Esophagus muscularis mucosa (tissue), 4 donors: ENCODE measurements around the gene BRSK2. TPM values are rescaled to one million over a fixed set of nuclear protein-coding genes. Genes with fewer than 3 reads are reported as not detected.
A peak's percentile ranks its signal among the peaks of the same experiment; 100 is the strongest.

ENCODE experiments used
- DNase-seq: peaks from one replicate; pipeline ENCODE4 v3.0.0-alpha.2; 2017; ENCODE audit errors: extremely low spot score
- H3K27ac ChIP-seq, 4 donors: fragments of 200-600 bp; sonication (generic); replicated peaks in 1 of 4; 1 replicate in 3 of 4; 2 replicates in 1 of 4; pipeline ENCODE4 v1.5.1; 2016 to 2019; ENCODE audit warnings: mild to moderate bottlenecking in 1 of 4
- H3K27me3 ChIP-seq, 4 donors: fragments of 200-600 bp; sonication (generic); one replicate each; pipeline versions ENCODE4 v1.5.1 to v1.6.0; 2016 to 2019
- H3K36me3 ChIP-seq, 4 donors: fragments of 200-600 bp; sonication (generic); one replicate each; pipeline ENCODE4 v1.5.1; 2016 to 2019
- H3K4me1 ChIP-seq, 4 donors: fragments of 200-600 bp; sonication (generic); one replicate each; pipeline ENCODE4 v1.5.1; 2016 to 2019
- H3K4me3 ChIP-seq, 4 donors: fragments of 200-600 bp; sonication (generic); 1 replicate in 2 of 4; 2 replicates in 2 of 4; pipeline ENCODE4 v1.5.1; 2016 to 2019; ENCODE audit warnings: mild to moderate bottlenecking in 4 of 4, moderate library complexity in 1 of 4
- H3K9me3 ChIP-seq, 4 donors: fragments of 200-600 bp; sonication (generic); 1 replicate in 3 of 4; 2 replicates in 1 of 4; pipeline ENCODE4 v1.5.1; 2016 to 2019
- CTCF ChIP-seq, 3 experiments: fragments of 200-600 bp in 2 of 3; fragments of 450-650 bp in 1 of 3; sonication (generic) in 2 of 3; IDR thresholded peaks; one replicate each; pipeline ENCODE4 v1.5.1; 2017 to 2019; ENCODE audit warnings: antibody characterized with exemption in 3 of 3, mild to moderate bottlenecking in 2 of 3, moderate library complexity in 1 of 3
- EP300 ChIP-seq: sonication (generic); formaldehyde crosslinking; IDR thresholded peaks from one replicate; pipeline ENCODE4 v1.6.1; 2017; ENCODE audit warnings: antibody characterized with exemption
- POLR2A ChIP-seq: fragments of 450-650 bp; IDR thresholded peaks from one replicate; pipeline ENCODE4 v1.6.1; 2017; ENCODE audit warnings: antibody characterized with exemption, moderate library complexity, mild to moderate bottlenecking, low read depth
- POLR2AphosphoS5 ChIP-seq, 2 donors: sonication (generic); formaldehyde crosslinking; IDR thresholded peaks; one replicate each; pipeline ENCODE4 v1.6.1; 2017; ENCODE audit warnings: antibody characterized with exemption in 2 of 2
- WGBS: methylation state at CpG from one replicate; pipeline ENCODE4 v1.1.5; 2018; 5-methylcytosine and 5-hydroxymethylcytosine counted together
- intact Hi-C: fragments of 100-400 bp; cut with DNase I; formaldehyde crosslinking; loops from one replicate; pipeline ENCODE4 v1.15.1; 2023
- total RNA-seq, 4 donors: library from RNA; depleted of rRNA; stranded (reverse); fragments of >200 nt; gene quantifications; one replicate each; pipeline versions ENCODE4 v1.1.0 to v1.2.1, GENCODE V29; 2016

BRSK2 gene
- total RNA-seq, 4 donors from 2014 or later = 1.0 to 3.3 (median 2.8) TPM

DNA sequence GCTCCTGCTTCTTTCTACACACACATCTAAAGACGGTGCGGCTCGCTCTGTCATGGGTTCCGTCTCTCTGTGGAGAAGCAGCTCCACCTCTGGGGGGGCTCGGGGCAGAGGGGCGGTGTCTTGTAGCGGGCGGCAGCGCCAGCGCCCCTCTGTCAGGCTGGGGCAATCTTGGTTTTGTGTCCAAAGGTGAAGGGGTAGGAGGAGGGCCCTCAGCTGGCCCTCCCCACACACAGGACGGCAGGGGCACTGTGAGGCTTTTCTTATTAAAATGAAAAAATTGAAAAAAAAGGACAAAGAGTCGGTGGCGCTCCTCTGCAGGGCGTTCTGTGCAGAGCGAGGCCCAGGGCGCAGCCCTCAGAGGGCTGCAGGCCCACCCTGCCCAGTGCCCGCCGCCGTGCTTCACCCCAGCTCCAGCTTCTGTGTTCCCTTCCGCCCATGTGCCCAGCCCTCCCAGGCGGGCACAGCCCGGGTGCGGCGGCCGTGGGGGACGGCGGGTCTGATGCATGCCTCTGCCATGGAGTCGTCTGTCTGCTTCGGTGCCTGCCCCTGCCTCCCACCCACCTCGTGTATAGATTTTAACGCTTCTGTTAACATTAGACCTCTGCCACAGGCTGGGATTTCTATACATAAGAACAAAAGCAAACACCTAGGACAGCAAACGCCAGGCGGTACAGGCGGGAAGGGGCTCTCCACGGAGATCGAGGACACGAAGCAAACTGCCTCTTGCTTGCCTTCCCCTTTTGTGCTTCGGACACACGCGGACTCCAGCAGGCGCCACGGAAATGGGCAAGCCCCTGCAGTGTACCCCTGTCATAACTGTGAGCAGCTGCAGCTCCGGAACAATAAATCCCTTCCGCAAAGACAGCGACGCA lies 72.3 kb downstream of the BRSK2 start:
- H3K36me3 ChIP-seq = peaks cover 4 to 31% (median 20%) of the 10 kb centered on the region in 4 donors
- H3K4me3 ChIP-seq = no peak overlapping the region
- TF ChIP-seq POLR2AphosphoS5 (IDR thresholded peaks at IDR 0.05) = no peak
- TF ChIP-seq POLR2A = no peak
- no peak for TF ChIP-seq CTCF (IDR thresholded peaks at IDR 0.05)
- no peak for TF ChIP-seq EP300
- no peaks in the 10 kb centered on the region for H3K9me3 ChIP-seq
- intact Hi-C loops = no loop called here
- no peak for DNase-seq
- no peaks in the 10 kb centered on the region for H3K27me3 ChIP-seq
- H3K4me1 ChIP-seq = peaks cover 7 to 50% (median 48%) of the 10 kb centered on the region in 4 donors
- peak overlapping the region; percentile 88 to 90 (median 90) for H3K27ac ChIP-seq
- 74% methylated on average over 33 of the region's 46 CpGs for WGBS

DNA sequence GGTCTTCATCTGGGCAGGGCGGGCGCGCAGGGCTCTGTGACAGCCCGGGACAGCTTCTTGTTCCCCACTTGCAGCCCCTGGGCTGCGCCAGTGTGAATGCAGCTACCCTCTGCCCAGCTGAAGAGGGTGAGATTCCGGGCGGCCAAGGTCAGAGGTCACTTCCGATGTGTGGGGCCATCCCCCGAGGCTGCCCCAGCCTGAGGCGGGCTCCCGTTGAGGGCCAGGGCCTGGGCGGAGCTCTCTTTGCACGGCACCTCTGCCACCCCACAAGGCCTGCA lies 72.9 kb downstream of the BRSK2 start:
- Histone ChIP-seq H3K9me3 (no peaks in the 10 kb centered on the region), H3K36me3 (peaks cover 4 to 37% (median 23%) of the 10 kb centered on the region in 4 donors), H3K4me1 (peaks cover 7 to 54% (median 48%) of the 10 kb centered on the region in 4 donors), H3K27me3 (no peaks in the 10 kb centered on the region), H3K27ac (peak overlapping the region; percentile 88 to 90 (median 90)), H3K4me3 (no peak overlapping the region)
- TF ChIP-seq POLR2AphosphoS5 (IDR thresholded peaks at IDR 0.05) = no peak
- TF ChIP-seq CTCF (IDR thresholded peaks at IDR 0.05) = no peak
- no peak for TF ChIP-seq EP300
- no peak for TF ChIP-seq POLR2A
- intact Hi-C loops = no loop called here
- no peak for DNase-seq
- WGBS = 70% methylated on average over 6 of the region's 13 CpGs

- no peak overlapping the region for H3K4me3 ChIP-seq
- TF ChIP-seq POLR2A (no peak), EP300 (no peak), CTCF (IDR thresholded peaks at IDR 0.05) (no peak), POLR2AphosphoS5 (IDR thresholded peaks at IDR 0.05) (no peak)
- peaks cover 7 to 56% (median 48%) of the 10 kb centered on the region in 4 donors for H3K4me1 ChIP-seq
- H3K27ac ChIP-seq = peak overlapping the region; percentile 48 to 90 (median 89)
- H3K27me3 ChIP-seq = no peaks in the 10 kb centered on the region
- 99% methylated on average over 10 of the region's 16 CpGs for WGBS
- intact Hi-C loops = no loop called here
- H3K9me3 ChIP-seq = no peaks in the 10 kb centered on the region
- H3K36me3 ChIP-seq = peaks cover 4 to 41% (median 26%) of the 10 kb centered on the region in 4 donors
- DNase-seq = no peak
These were observed 73.3 kb downstream of the BRSK2 start for GRCh38 chr11:1463056-1463455.

- no peaks in the 10 kb centered on the region for H3K9me3 ChIP-seq
- peaks cover 0 to 32% (median 24%) of the 10 kb centered on the region in 4 donors for H3K4me1 ChIP-seq
- no peaks in the 10 kb centered on the region for H3K27me3 ChIP-seq
- H3K4me3 ChIP-seq = no peak overlapping the region
- intact Hi-C loops = no loop called here
- TF ChIP-seq POLR2AphosphoS5 (IDR thresholded peaks at IDR 0.05) (no peak), EP300 (no peak), CTCF (IDR thresholded peaks at IDR 0.05) (no peak), POLR2A (no peak)
- 86% methylated on average over 16 of the region's 16 CpGs for WGBS
- peak overlapping the region in 3 of 4 donors; percentile 56 to 64 (median 60) for H3K27ac ChIP-seq
- DNase-seq = no peak
- peaks cover 36 to 78% (median 63%) of the 10 kb centered on the region in 4 donors for H3K36me3 ChIP-seq
These were observed 77.0 kb downstream of the BRSK2 start for GRCh38 chr11:1466784-1467183.
